ENCODE measurements around the gene MAPRE2.

- TF ChIP-seq CTCF (IDR thresholded peaks at IDR 0.05; ENCODE audit: low read length) (no peak), EZH2 (IDR thresholded peaks at IDR 0.05; ENCODE audit: borderline replicate concordance, low read length) (no peak)
These were observed 80.3 kb downstream of the MAPRE2 start for GRCh38 chr18:35121531-35121930.

All from OCI-LY1 (cell line).